ENCODE measurements around the gene DCANP1. TPM values are rescaled to one million over a fixed set of nuclear protein-coding genes. Genes with fewer than 3 reads are reported as not detected.

Gene DCANP1
- total RNA-seq, 4 donors from 2014 or later = not detected

DNA sequence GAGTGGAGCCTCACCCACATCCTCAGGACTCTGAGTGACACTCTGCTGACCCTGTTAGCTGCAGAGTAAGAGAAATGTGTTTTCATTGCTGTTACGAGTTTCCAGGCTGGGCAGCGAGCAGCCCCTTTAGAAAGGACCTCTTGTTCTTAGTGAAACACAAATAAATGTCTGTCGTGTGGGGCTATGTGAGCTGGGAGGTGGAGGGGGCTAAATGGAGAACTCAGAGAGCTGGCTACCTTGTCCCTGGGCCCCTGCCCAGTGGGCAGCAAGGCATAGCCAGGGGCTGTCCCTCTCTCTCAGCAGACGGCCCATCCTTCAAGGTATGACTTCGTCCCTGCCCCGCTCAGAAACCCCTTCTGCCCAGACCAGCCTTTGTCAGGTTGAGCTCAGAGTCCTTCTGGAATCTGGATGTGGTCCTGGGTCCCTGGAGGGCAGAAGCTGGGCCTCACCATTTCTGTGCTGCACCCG is 10.2 kb downstream of the DCANP1 start:
- Histone ChIP-seq H3K27ac (peak overlapping the region in 2 of 4 donors; percentile 52 to 73), H3K9me3 (no peaks in the 10 kb centered on the region), H3K27me3 (no peaks in the 10 kb centered on the region), H3K36me3 (no peaks in the 10 kb centered on the region), H3K4me1 (peaks cover 29 to 45% of the 10 kb centered on the region in 2 donors), H3K4me3 (no peak overlapping the region)
- TF ChIP-seq POLR2A (IDR thresholded peaks at IDR 0.05) = no peak
- TF ChIP-seq, protein P1, sequence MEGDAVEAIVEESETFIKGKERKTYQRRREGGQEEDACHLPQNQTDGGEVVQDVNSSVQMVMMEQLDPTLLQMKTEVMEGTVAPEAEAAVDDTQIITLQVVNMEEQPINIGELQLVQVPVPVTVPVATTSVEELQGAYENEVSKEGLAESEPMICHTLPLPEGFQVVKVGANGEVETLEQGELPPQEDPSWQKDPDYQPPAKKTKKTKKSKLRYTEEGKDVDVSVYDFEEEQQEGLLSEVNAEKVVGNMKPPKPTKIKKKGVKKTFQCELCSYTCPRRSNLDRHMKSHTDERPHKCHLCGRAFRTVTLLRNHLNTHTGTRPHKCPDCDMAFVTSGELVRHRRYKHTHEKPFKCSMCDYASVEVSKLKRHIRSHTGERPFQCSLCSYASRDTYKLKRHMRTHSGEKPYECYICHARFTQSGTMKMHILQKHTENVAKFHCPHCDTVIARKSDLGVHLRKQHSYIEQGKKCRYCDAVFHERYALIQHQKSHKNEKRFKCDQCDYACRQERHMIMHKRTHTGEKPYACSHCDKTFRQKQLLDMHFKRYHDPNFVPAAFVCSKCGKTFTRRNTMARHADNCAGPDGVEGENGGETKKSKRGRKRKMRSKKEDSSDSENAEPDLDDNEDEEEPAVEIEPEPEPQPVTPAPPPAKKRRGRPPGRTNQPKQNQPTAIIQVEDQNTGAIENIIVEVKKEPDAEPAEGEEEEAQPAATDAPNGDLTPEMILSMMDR (IDR thresholded peaks at IDR 0.05 in 4 of 5, conservative IDR thresholded peaks at IDR 0.05 in 1 of 5) = no peak
- DNase-seq = no peak
- intact Hi-C loops (cut with DNase I; ENCODE audit: low total_unique reads) = loop anchor here (10.0 kb wide), 1 partner anchor 382 kb away; no protein-coding TSS in a partner anchor
- ATAC-seq = no peak
- in situ Hi-C loops (cut with MboI; ENCODE audit: low sequenced_read_pairs in 4 of 4) = no loop called here

DNA sequence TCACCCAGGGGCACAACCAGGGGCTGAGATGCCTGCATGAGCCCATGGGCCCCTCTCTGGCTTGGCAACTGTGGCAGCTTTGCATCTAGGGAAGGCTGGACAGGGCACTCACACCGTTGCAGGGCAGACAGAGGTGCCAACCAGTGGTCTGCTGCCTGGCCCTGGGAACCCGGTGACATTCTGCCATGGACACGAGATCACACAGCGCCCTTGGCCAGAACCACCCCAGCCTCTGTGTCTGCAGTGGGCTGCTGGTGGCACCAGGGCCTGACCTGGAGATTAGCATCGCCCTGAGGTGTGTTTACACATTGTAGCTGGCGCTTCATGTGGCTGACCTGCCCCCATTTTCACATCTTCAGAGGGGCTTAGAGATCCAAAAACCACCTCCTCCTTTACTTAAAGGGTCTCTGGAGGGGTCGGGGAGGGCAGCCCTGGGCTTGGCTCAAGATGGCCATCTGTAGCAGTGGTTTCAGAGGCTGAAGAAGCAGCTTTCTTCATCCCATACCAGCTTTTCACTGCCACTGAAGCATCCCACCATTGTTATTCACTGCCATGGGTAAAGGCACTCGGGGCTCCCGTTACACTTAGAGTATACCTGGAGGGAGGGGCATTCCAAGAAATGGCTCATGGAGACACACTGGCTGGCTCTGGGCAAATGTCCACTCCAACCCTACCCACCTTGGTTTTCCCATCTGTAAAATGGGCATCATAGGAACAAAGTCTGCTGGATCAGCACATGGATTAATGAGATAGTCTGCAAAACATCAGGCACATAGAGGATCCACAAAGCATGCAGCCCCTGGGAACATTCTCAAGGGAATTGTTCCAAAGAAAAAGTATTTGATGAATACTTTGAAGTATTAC is 11.4 kb downstream of the DCANP1 start:
- intact Hi-C loops (cut with DNase I; ENCODE audit: low total_unique reads) = loop anchor here (10.0 kb wide), 1 partner anchor 381 kb away; no protein-coding TSS in a partner anchor
- H3K27ac ChIP-seq = peak overlapping the region in 1 of 4 donors; percentile 89
- no peaks in the 10 kb centered on the region for H3K36me3 ChIP-seq
- no peaks in the 10 kb centered on the region for H3K9me3 ChIP-seq
- no peaks in the 10 kb centered on the region for H3K27me3 ChIP-seq
- peaks cover 29 to 45% of the 10 kb centered on the region in 2 donors for H3K4me1 ChIP-seq
- TF ChIP-seq, protein P1 (IDR thresholded peaks at IDR 0.05 in 4 of 5, conservative IDR thresholded peaks at IDR 0.05 in 1 of 5) = no peak
- TF ChIP-seq POLR2A (IDR thresholded peaks at IDR 0.05) = no peak
- no peak overlapping the region for H3K4me3 ChIP-seq
- in situ Hi-C loops (cut with MboI; ENCODE audit: low sequenced_read_pairs in 4 of 4) = no loop called here
- DNase-seq = no peak
- no peak for ATAC-seq

DNA sequence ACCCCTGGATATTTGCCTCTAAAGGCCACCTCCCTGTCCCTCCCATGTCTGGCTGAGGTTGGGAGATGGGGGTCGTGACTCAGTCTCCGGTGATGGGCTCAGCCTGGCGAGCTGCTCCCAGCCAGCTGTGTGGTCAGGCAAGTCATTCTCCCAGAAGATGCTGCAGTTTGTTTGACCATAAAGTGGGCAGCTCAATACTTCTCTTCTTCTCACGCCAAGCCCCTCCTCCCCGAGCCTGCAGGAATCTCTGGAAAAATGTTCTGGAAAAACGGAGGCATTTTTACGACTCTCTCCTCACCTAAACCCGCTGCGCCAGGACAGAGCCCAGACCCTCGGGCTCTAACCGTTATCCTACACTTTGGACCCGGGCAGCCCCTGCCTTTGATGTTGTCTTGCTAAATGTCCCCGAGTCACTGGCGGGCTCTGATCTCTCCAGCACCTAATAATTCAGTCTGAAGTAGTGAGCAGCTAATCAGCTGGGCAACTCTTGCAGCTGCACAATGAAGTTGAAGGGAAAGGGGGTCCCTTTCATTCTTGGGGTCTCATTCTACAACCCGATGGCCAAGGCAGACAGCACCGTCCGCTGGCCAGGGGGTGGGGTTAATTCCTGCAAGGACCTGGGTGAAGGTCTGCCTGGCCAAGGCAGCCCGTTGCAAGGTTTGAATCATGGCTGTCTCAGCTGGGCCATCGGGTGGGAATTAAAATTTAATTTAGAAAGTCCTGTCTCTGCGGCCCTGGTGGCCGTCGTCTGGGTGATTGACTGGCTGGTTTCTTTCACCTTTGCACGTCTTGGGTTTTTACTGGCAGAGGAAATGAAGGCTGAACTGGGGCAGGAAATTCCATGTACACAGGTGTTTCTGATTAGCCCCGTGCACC is 12.3 kb downstream of the DCANP1 start:
- no peak for TF ChIP-seq POLR2A (IDR thresholded peaks at IDR 0.05)
- TF ChIP-seq, protein P1 (IDR thresholded peaks at IDR 0.05 in 4 of 5, conservative IDR thresholded peaks at IDR 0.05 in 1 of 5) = no peak
- in situ Hi-C loops (cut with MboI; ENCODE audit: low sequenced_read_pairs in 4 of 4) (no loop called here), intact Hi-C loops (cut with DNase I; ENCODE audit: low total_unique reads) (loop anchor here (5.0 to 10.0 kb wide), 3 partner anchors 193 to 1377 kb away; no protein-coding TSS in a partner anchor)
- Histone ChIP-seq H3K9me3 (no peaks in the 10 kb centered on the region), H3K4me1 (peaks cover 29 to 44% of the 10 kb centered on the region in 2 donors), H3K4me3 (no peak overlapping the region), H3K27me3 (no peaks in the 10 kb centered on the region), H3K27ac (peak overlapping the region in 3 of 4 donors; percentile 89 to 92 (median 91)), H3K36me3 (no peaks in the 10 kb centered on the region)
- no peak for ATAC-seq
- no peak for DNase-seq

DNA sequence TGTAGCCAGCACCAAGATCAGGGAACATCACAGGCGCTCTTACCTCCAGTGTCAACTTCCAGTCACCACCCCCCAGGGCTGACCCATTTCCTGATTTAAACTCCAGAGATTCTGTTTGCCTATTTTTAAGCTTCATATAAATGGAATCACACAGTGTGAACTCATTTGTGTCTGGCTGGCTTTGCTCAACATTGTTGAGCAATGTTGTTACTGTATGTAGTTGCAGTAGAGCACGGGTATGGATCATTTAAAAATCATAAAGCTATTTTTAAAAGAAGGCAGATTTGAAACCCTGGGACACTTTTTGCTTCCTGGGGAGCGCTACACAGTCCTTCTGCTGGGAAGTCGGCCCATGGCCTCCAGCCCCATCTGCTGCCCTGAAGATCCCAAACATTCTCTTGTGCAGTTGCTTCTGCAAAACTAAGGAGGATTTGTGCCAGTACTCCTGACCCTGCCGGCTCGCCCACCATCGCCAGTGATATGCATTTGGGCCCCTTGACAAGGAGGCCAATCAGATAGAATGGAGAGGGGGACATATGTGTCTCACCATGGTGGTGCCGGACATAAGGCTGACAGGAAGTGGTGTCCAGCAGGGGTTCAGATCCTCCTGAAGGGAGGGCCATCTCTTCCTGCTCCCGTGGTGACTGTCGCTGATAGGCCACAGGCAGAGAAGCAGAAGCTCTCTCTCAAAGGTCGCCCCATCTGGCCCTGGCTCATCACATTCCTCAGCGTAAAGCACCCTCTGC is 13.3 kb downstream of the DCANP1 start:
- ATAC-seq (peak; percentile 77 to 81), DNase-seq (peak; percentile 81 to 87)
- in situ Hi-C loops (cut with MboI; ENCODE audit: low sequenced_read_pairs in 4 of 4) (no loop called here), intact Hi-C loops (cut with DNase I; ENCODE audit: low total_unique reads) (loop anchor here (2.0 to 10.0 kb wide), 5 partner anchors 35 to 1378 kb away; partner anchors contain the start of gene MACROH2A1)
- Histone ChIP-seq H3K27ac (peak overlapping the region; percentile 73 to 92 (median 90)), H3K36me3 (no peaks in the 10 kb centered on the region), H3K9me3 (no peaks in the 10 kb centered on the region), H3K27me3 (no peaks in the 10 kb centered on the region), H3K4me1 (peaks cover 35 to 42% of the 10 kb centered on the region in 2 donors), H3K4me3 (no peak overlapping the region)
- TF ChIP-seq, protein P1 (IDR thresholded peaks at IDR 0.05 in 4 of 5, conservative IDR thresholded peaks at IDR 0.05 in 1 of 5) = no peak
- peak; percentile 33 to 39 for TF ChIP-seq POLR2A (IDR thresholded peaks at IDR 0.05)
